IPS DF 6.9 (cell line): Measurements from ENCODE around the gene WWOX.

Experiments
- DNase-seq: peaks from one replicate; pipeline ENCODE4 v3.0.0-alpha.2; 2013; ENCODE audit warnings: low read depth, low spot score
- H3K27ac ChIP-seq: one replicate; pipeline ENCODE4 v1.5.1; 2013; ENCODE audit warnings: low read length, control low read depth
- H3K27me3 ChIP-seq: 2 replicates; pipeline ENCODE4 v1.6.1; 2013; ENCODE audit warnings: mild to moderate bottlenecking, low read length; ENCODE audit not compliant: control insufficient read depth, insufficient read depth
- H3K36me3 ChIP-seq: 2 replicates; pipeline ENCODE4 v1.6.1; 2013; ENCODE audit warnings: low read length; ENCODE audit not compliant: control insufficient read depth, insufficient read depth
- H3K4me1 ChIP-seq: 2 replicates; pipeline ENCODE4 v1.6.1; 2013; ENCODE audit warnings: low read length; ENCODE audit not compliant: control insufficient read depth, insufficient read depth
- H3K4me3 ChIP-seq: 2 replicates; pipeline ENCODE4 v1.5.1; 2013; ENCODE audit warnings: mild to moderate bottlenecking, low read length
- H3K9me3 ChIP-seq: 2 replicates; pipeline ENCODE4 v1.6.1; 2013; ENCODE audit warnings: low read length, inconsistent platforms; ENCODE audit not compliant: control insufficient read depth, insufficient read depth
- WGBS: extraction: QIAGEN DNeasy Blood & Tissue Kit; methylation state at CpG from one replicate; pipeline ENCODE4 v1.1.7; 2013; ENCODE audit warnings: mixed read lengths, missing lambda C conversion rate; ENCODE audit not compliant: insufficient read length, insufficient coverage; 5-methylcytosine and 5-hydroxymethylcytosine counted together

WWOX gene

GRCh38 chr16:78326731-78327130 lies 227.3 kb downstream of the WWOX start:
- DNase-seq: no peak
- no peaks in the 10 kb centered on the region for H3K9me3 ChIP-seq
- H3K4me3 ChIP-seq: no peak overlapping the region
- no CpG with 5 or more reads among the region's 3 CpGs for WGBS
- H3K36me3 ChIP-seq: no peaks in the 10 kb centered on the region
- no peaks in the 10 kb centered on the region for H3K27me3 ChIP-seq
- peaks cover 2% of the 10 kb centered on the region; the same call in 1 of the 2 replicates for H3K4me1 ChIP-seq
- no peak overlapping the region for H3K27ac ChIP-seq

DNA sequence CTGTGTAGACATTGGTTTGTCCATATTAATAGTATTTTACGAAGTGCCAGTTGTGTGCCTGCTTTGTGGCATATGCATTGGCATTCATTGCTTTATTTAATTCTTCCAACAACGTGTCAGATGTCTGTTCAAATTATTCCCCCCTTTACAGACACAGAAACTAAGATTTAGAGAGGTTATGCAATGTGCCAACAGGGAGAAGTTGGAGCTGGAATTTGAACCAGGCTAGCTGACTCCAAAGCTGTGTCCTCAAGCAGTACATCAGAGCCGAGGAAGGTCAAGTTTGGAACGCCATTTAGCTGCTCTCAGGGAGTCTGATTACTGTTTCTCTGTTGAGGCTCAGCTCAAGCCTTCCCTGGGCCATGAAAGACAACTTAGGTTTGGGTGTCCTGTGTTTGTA lies 232.3 kb downstream of the WWOX start:
- Histone ChIP-seq H3K4me1 (no peaks in the 10 kb centered on the region), H3K9me3 (no peaks in the 10 kb centered on the region), H3K27ac (no peak overlapping the region), H3K4me3 (no peak overlapping the region), H3K36me3 (no peaks in the 10 kb centered on the region), H3K27me3 (no peaks in the 10 kb centered on the region)
- DNase-seq: no peak
- WGBS: no CpG with 5 or more reads among the region's 4 CpGs

- DNase-seq: no peak
- WGBS: no CpG with 5 or more reads among the region's 5 CpGs
- Histone ChIP-seq H3K4me1 (no peaks in the 10 kb centered on the region), H3K9me3 (no peaks in the 10 kb centered on the region), H3K4me3 (no peak overlapping the region), H3K27me3 (no peaks in the 10 kb centered on the region), H3K36me3 (no peaks in the 10 kb centered on the region), H3K27ac (no peak overlapping the region)
Measured at GRCh38 chr16:78333808-78334207, 234.4 kb downstream of the WWOX start.

DNA sequence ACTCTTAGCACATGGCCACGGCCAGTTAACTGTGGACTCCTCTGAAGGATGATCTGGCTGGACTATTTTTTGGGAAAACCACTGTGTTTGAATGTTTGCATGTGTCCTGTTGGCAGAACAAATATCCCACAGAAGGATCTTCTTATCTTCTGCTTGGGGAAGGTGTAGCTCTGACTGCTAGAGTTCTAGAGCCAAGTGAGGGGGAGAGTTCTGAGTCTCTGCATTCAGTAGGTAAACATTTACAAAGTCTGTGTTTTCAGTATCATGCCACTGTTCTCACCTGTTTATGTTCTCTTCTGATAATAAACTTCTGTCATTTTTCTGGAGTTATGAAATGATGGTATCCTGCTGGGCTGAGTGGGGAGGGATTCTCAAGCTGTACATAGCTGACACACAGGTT lies 241.1 kb downstream of the WWOX start:
- H3K4me3 ChIP-seq: no peak overlapping the region
- H3K4me1 ChIP-seq: no peaks in the 10 kb centered on the region; the same call in 1 of the 2 replicates
- H3K27ac ChIP-seq: no peak overlapping the region
- WGBS: no CpG with 5 or more reads among the region's 1 CpG
- DNase-seq: no peak
- H3K27me3 ChIP-seq: no peaks in the 10 kb centered on the region
- no peaks in the 10 kb centered on the region for H3K9me3 ChIP-seq
- no peaks in the 10 kb centered on the region for H3K36me3 ChIP-seq

DNA sequence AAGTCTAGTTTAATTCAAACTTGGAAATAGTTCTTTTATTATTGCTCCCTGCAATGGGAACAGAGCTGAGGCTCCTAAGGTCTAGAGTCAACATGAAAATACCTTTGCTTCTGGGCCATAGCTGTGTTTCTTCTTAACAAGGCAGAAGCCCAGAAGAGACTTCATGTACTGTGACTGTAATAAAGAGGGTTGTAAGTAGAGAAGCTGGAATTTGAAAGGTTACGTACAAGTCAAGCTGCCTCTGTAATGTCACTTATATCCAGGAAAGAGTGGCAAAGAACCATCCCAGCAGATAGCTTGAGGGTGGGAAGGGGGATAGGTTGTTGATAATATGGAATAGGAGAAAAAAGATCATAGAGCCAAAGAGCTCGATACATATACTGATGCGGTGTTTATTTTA lies 248.6 kb downstream of the WWOX start:
- H3K36me3 ChIP-seq: no peaks in the 10 kb centered on the region
- no peaks in the 10 kb centered on the region for H3K27me3 ChIP-seq
- no peaks in the 10 kb centered on the region; the same call in 1 of the 2 replicates for H3K4me1 ChIP-seq
- no peak overlapping the region for H3K4me3 ChIP-seq
- H3K27ac ChIP-seq: no peak overlapping the region
- no peaks in the 10 kb centered on the region for H3K9me3 ChIP-seq
- DNase-seq: no peak
- 100% methylated on average over 1 of the region's 3 CpGs for WGBS

- Histone ChIP-seq H3K36me3 (no peaks in the 10 kb centered on the region), H3K27ac (no peak overlapping the region), H3K4me3 (no peak overlapping the region), H3K27me3 (no peaks in the 10 kb centered on the region), H3K4me1 (no peaks in the 10 kb centered on the region; the same call in 1 of the 2 replicates), H3K9me3 (no peaks in the 10 kb centered on the region)
- WGBS: no CpG with 5 or more reads among the region's 9 CpGs
- no peak for DNase-seq
Measured at GRCh38 chr16:78348886-78349285, 249.4 kb downstream of the WWOX start.

- H3K27me3 ChIP-seq: no peaks in the 10 kb centered on the region
- no CpG with 5 or more reads among the region's 1 CpG for WGBS
- no peak overlapping the region for H3K4me3 ChIP-seq
- no peaks in the 10 kb centered on the region for H3K9me3 ChIP-seq
- no peaks in the 10 kb centered on the region for H3K4me1 ChIP-seq
- DNase-seq: no peak
- H3K36me3 ChIP-seq: no peaks in the 10 kb centered on the region
- H3K27ac ChIP-seq: no peak overlapping the region
Measured at GRCh38 chr16:78352184-78352583, 252.7 kb downstream of the WWOX start.

GRCh38 chr16:78353640-78354275 lies 254.3 kb downstream of the WWOX start:
- no peak overlapping the region for H3K4me3 ChIP-seq
- no CpG with 5 or more reads among the region's 9 CpGs for WGBS
- H3K27me3 ChIP-seq: no peaks in the 10 kb centered on the region
- no peaks in the 10 kb centered on the region for H3K36me3 ChIP-seq
- no peak for DNase-seq
- no peak overlapping the region for H3K27ac ChIP-seq
- H3K4me1 ChIP-seq: no peaks in the 10 kb centered on the region
- no peaks in the 10 kb centered on the region for H3K9me3 ChIP-seq

GRCh38 chr16:78362524-78363135 lies 263.2 kb downstream of the WWOX start:
- no peak for DNase-seq
- WGBS: no CpG with 5 or more reads among the region's 6 CpGs
- no peaks in the 10 kb centered on the region for H3K27me3 ChIP-seq
- H3K4me1 ChIP-seq: no peaks in the 10 kb centered on the region
- no peaks in the 10 kb centered on the region for H3K36me3 ChIP-seq
- H3K9me3 ChIP-seq: no peaks in the 10 kb centered on the region
- no peak overlapping the region for H3K27ac ChIP-seq
- H3K4me3 ChIP-seq: no peak overlapping the region

DNA sequence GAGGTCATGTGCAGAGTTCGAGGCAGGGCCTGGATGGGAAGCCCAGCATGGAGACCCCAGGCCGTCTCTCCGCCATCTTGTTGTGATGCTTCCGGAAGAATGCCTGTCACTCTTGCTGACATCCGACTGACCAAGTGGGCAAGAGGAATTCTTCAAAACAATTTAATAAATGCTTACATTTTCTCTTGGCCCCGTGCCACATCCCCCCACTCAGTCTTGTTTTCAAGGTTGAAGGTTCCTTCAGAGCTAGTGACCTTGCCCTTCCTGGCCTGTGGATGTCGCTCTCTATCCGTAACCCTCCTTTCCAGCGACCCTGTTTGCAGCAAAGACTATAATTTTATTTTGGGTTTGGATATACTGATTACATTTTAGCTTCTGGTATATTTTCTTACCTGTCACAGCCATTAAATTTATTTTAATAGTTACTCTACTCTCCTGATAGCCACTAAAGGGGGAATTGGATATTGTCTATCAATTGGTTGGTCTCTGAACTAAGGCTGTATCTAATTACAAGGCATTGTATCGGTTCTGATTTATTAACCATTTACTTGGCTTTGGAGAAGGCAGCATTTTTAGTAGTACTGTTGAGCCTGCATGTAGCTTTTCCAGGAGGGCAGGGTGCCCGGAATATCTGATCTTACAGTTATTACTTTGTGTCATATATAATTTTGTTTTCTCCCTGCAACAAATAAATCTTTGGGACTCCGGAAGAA lies 264.5 kb downstream of the WWOX start:
- Histone ChIP-seq H3K36me3 (no peaks in the 10 kb centered on the region), H3K27ac (no peak overlapping the region), H3K9me3 (no peaks in the 10 kb centered on the region), H3K4me3 (no peak overlapping the region), H3K4me1 (no peaks in the 10 kb centered on the region), H3K27me3 (no peaks in the 10 kb centered on the region)
- no peak for DNase-seq
- no CpG with 5 or more reads among the region's 12 CpGs for WGBS
